K562 (cell line): ENCODE data around the gene ST3GAL3. TPM values are rescaled to one million over a fixed set of nuclear protein-coding genes. Genes with fewer than 3 reads are reported as not detected.

Experiments used
- ATAC-seq: fragments of 200-7000 bp; cut with Tn5 transposase; 3 replicates; pipeline ENCODE4 v1.9.1; 2020; ENCODE audit warnings: moderate library complexity
- BruUV-seq: library from RNA; stranded (reverse); fragments of 400-500 nt; replicated peaks from 2 replicates; lab custom pipeline; 2021; lab: Mats Ljungman, UMichigan
- CTCF ChIA-PET: fragments of 300-600 bp; formaldehyde crosslinking; extraction: SDS; loops from one replicate; lab custom pipeline; 2021; ENCODE audit warnings: low intra/inter-chr PET ratio; lab: Yijun Ruan, JAX
- POLR2A ChIA-PET: fragments of 300-600, 350-650 bp; sonication (Branson Sonifier 250); formaldehyde crosslinking; extraction: SDS; loops from one replicate; lab custom pipeline; 2021; ENCODE audit warnings: antibody characterized with exemption, inconsistent platforms; lab: Yijun Ruan, JAX
- DNase-seq, 4 experiments: peaks; one replicate each; pipeline versions ENCODE4 v3.0.0 to v3.0.0-alpha.2; 2011 to 2018; ENCODE audit warnings: low spot score in 3 of 4, mixed read lengths in 3 of 4; ENCODE audit errors: extremely low read depth in 1 of 4
- FAIRE-seq: peaks from 2 replicates; lab custom pipeline; 2011; peaks lifted over from hg19 to GRCh38; lab: Jason Lieb, UNC
- H2AFZ ChIP-seq: 2 replicates; pipeline ENCODE4 v1.6.0; 2011; ENCODE audit warnings: low read depth, low read length, control low read depth, inconsistent platforms
- H3K27ac ChIP-seq: fragments of 200-600 bp; 3 replicates; pipeline ENCODE4 v1.8.0; 2011; ENCODE audit warnings: low read depth, mild to moderate bottlenecking, control low read depth, inconsistent platforms, low read length, moderate library complexity, mixed read lengths; ENCODE audit errors: extremely low read depth
- H3K27me3 ChIP-seq, 2 experiments: fragments of 300-600 bp in 1 of 2; 2 replicates in 1 of 2; 3 replicates in 1 of 2; pipeline versions ENCODE4 v1.6.0 to v1.8.0; 2011; ENCODE audit warnings: inconsistent platforms in 2 of 2, low read length in 2 of 2, mild to moderate bottlenecking in 1 of 2, mixed read lengths in 1 of 2, moderate library complexity in 1 of 2; ENCODE audit not compliant: control insufficient read depth in 2 of 2, insufficient read depth in 2 of 2
- H3K36me3 ChIP-seq: fragments of 300-600 bp; 3 replicates; pipeline ENCODE4 v1.8.0; 2011; ENCODE audit warnings: mild to moderate bottlenecking, low read length, inconsistent platforms; ENCODE audit not compliant: control insufficient read depth, insufficient read depth
- H3K4me1 ChIP-seq, 2 experiments: fragments of 200-600 bp in 1 of 2; replicated peaks in 1 of 2; 2 replicates in 1 of 2; 3 replicates in 1 of 2; pipeline versions ENCODE4 v1.5.1 to v1.8.0; 2011; ENCODE audit warnings: inconsistent platforms in 2 of 2, low read length in 2 of 2, mild to moderate bottlenecking in 1 of 2, mixed read lengths in 1 of 2, moderate library complexity in 1 of 2; ENCODE audit not compliant: control insufficient read depth in 2 of 2, insufficient read depth in 2 of 2
- H3K4me2 ChIP-seq: 2 replicates; pipeline ENCODE4 v1.6.1; 2011; ENCODE audit warnings: low read length, control low read depth, inconsistent platforms, mixed read lengths; ENCODE audit not compliant: insufficient read depth
- H3K4me3 ChIP-seq: fragments of 200-600 bp; sonication (generic), shearing (Covaris generic); 2 replicates; pipeline ENCODE4 v1.5.1; 2016; ENCODE audit warnings: control low read depth, inconsistent platforms
- H3K79me2 ChIP-seq: fragments of 200-600 bp; 3 replicates; pipeline ENCODE4 v1.8.0; 2011; ENCODE audit warnings: low read length, inconsistent platforms; ENCODE audit not compliant: control insufficient read depth, insufficient read depth
- H3K9ac ChIP-seq, 2 experiments: 2 replicates each; pipeline versions ENCODE4 v1.6.0 to v1.6.1; 2011; ENCODE audit warnings: low read depth in 2 of 2, low read length in 2 of 2, control low read depth in 1 of 2, inconsistent platforms in 1 of 2, mild to moderate bottlenecking in 1 of 2, mixed read lengths in 1 of 2; ENCODE audit not compliant: insufficient read depth in 1 of 2
- H3K9me1 ChIP-seq: one replicate; pipeline ENCODE4 v1.6.0; 2011; ENCODE audit warnings: inconsistent platforms, mild to moderate bottlenecking, low read length, moderate library complexity; ENCODE audit not compliant: control insufficient read depth, insufficient read depth
- H3K9me3 ChIP-seq: replicated peaks from 2 replicates; pipeline ENCODE4 v1.5.1; 2011; ENCODE audit warnings: low read depth, low read length, inconsistent platforms; ENCODE audit not compliant: control insufficient read depth, insufficient read depth
- H4K20me1 ChIP-seq: replicated peaks from 2 replicates; pipeline ENCODE4 v1.6.1; 2011; ENCODE audit warnings: low read length, inconsistent platforms, mixed read lengths; ENCODE audit not compliant: control insufficient read depth, insufficient read depth
- MGA ChIP-seq: fragments of 450-650 bp; IDR thresholded peaks from 2 replicates; pipeline ENCODE4 v1.6.1; 2016; ENCODE audit warnings: mild to moderate bottlenecking, moderate library complexity
- ZKSCAN3 ChIP-seq: fragments of 250-450 bp; sonication (Bioruptor Pico); IDR thresholded peaks from 2 replicates; pipeline ENCODE4 v1.4.0; 2020
- WGBS: fragments of 100-300 bp; shearing (Covaris generic); methylation state at CpG from one replicate; pipeline ENCODE4 v1.1.6; 2016; ENCODE audit warnings: low coverage, mixed read lengths; ENCODE audit not compliant: insufficient coverage; ENCODE audit errors: missing lambda C conversion rate; 5-methylcytosine and 5-hydroxymethylcytosine counted together
- in situ Hi-C: fragments of 300-500 bp; cut with MboI; formaldehyde crosslinking; loops from 4 replicates; pipeline ENCODE4 v1.15.0; 2018; ENCODE audit warnings: inconsistent platforms, mixed read lengths
- intact Hi-C: fragments of 100-400 bp; cut with micrococcal nuclease; formaldehyde crosslinking; loops from 2 replicates; pipeline ENCODE4 v1.14.2; 2022
- polyA plus RNA-seq, 8 experiments: library from polyadenylated mRNA; depleted of rRNA in 4 of 8; stranded (reverse) in 5 of 8; unstranded in 3 of 8; fragments of >200 nt; fragmentation: Nextera tagmentation in 2 of 8; fragmentation: Illumina TruSeq in 1 of 8; extraction: Ambion mirVana in 2 of 8; extraction: Trizol in 1 of 8; gene quantifications; 2 replicates each; pipeline versions ENCODE4 v1.2.1 to v1.2.3, GENCODE V29; 2011 to 2014; ENCODE audit warnings: inconsistent platforms in 1 of 8, missing spikeins in 1 of 8
- total RNA-seq, 7 experiments: library from RNA; depleted of rRNA in 6 of 7; stranded (reverse); fragments of >200 nt in 6 of 7; fragmentation: Illumina TruSeq in 2 of 7; extraction: Trizol in 2 of 7; gene quantifications; 2 replicates each; pipeline versions ENCODE4 v1.2.1 to v1.2.3, GENCODE V29; 2011 to 2021; ENCODE audit warnings: low replicate concordance in 1 of 7

Gene ST3GAL3
- total and polyA plus RNA-seq, 9 of the 15 experiments (the other 6 are each of a cell fraction or from before 2014, with no cell fraction given) = 1.2 to 18.9 (median 11.0) TPM

DNA sequence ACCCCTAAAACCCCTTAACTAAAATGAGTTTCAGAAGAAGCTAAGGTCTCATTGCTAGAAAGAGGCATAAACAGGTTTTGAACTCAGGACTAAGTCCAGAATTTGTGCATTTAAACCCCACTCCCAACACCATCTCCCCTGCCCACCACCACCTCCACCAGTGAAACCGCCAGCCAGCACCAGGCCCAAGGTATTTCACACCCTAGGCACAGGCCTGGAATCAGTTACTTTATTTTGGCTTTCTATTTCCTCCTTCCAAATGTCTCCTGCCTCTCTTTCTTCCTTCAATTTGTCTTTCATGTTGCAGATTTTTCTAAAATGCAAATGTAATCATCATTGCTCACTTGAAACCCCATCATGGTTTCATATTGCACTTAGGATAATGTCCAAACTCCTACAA is 237.5 kb downstream of the ST3GAL3 start:
- H3K4me3 ChIP-seq = no peak overlapping the region
- peak overlapping the region; percentile 29 to 53 for H3K9ac ChIP-seq
- H3K4me1 ChIP-seq = peaks cover 17 to 39% of the 10 kb centered on the region in 2 experiments
- H2AFZ ChIP-seq = no peak overlapping the region
- ATAC-seq (no peak), DNase-seq (no peak), FAIRE-seq (no peak)
- H3K79me2 ChIP-seq = peaks cover 39% of the 10 kb centered on the region
- BruUV-seq = no TSS peak
- WGBS = 72% methylated on average over 1 of the region's 1 CpG
- intact Hi-C loops = loop anchor here (5.0 kb wide), 1 partner anchor 92 kb away; no protein-coding TSS in a partner anchor
- ChIA-PET POLR2A (interaction anchor here (2.1 kb wide), 1 partner anchor 10 kb away, joined by 10 read pairs; no protein-coding TSS in a partner anchor), CTCF (interaction anchor here (0.6 kb wide), 1 partner anchor 187 kb away, joined by 4 read pairs; no protein-coding TSS in a partner anchor)
- peak overlapping the region; percentile 68 for H3K4me2 ChIP-seq
- no peaks in the 10 kb centered on the region for H3K27me3 ChIP-seq
- H3K9me3 ChIP-seq = no peaks in the 10 kb centered on the region
- peaks cover 13% of the 10 kb centered on the region; the same call in 2 of the 3 replicates for H3K36me3 ChIP-seq
- H4K20me1 ChIP-seq = no peaks in the 10 kb centered on the region
- H3K9me1 ChIP-seq = peaks cover 2% of the 10 kb centered on the region
- H3K27ac ChIP-seq = no peak overlapping the region
- in situ Hi-C loops = no loop called here
- TF ChIP-seq ZKSCAN3 (CRISPR knock-in tag) (no peak), MGA (0 out of 2 replicates have a peak, but pooled peaks have one; percentile 6)
